HCT116 (cell line): ENCODE results near the gene FER. TPM values are rescaled to one million over a fixed set of nuclear protein-coding genes. Genes with fewer than 3 reads are reported as not detected.

Experiments
- ATAC-seq: fragments of 200-7000 bp; cut with Tn5 transposase; 2 replicates; pipeline ENCODE4 v1.9.1; 2020; ENCODE audit warnings: mild to moderate bottlenecking, moderate library complexity
- BruUV-seq: library from RNA; stranded (reverse); fragments of 400-500 nt; replicated peaks from 2 replicates; lab custom pipeline; 2021; lab: Mats Ljungman, UMichigan
- CTCF ChIA-PET: fragments of 300-600 bp; sonication (Branson Sonifier 250); formaldehyde crosslinking; loops from one replicate; lab custom pipeline; 2021; ENCODE audit warnings: antibody characterized with exemption; lab: Charles Lee
- POLR2A ChIA-PET: fragments of 300-600, 350-600 bp; sonication (Branson Sonifier 250); formaldehyde crosslinking; loops from one replicate; lab custom pipeline; 2021; ENCODE audit warnings: antibody characterized with exemption; lab: Charles Lee
- RAD21 ChIA-PET, 2 experiments: fragments of 300-600 bp; sonication (Branson Sonifier 250); formaldehyde crosslinking; loops; one replicate each; lab custom pipeline; 2023; ENCODE audit warnings: low total read pairs in 2 of 2; ENCODE audit not compliant: uncharacterized antibody in 2 of 2, unreplicated experiment in 2 of 2, low non-redundant PET in 1 of 2; lab: Charles Lee
- DNase-seq: peaks from one replicate; pipeline ENCODE4 v3.0.0-alpha.2; 2010; ENCODE audit warnings: low read depth, low spot score
- H2AFZ ChIP-seq: fragments of 200-600 bp; shearing (Covaris generic), sonication (generic); 2 replicates; pipeline ENCODE4 v1.6.1; 2017; ENCODE audit warnings: low read depth, mixed run types, mixed read lengths, antibody characterized with exemption, low read length; ENCODE audit not compliant: poor library complexity, severe bottlenecking
- H3K27ac ChIP-seq: 2 replicates; pipeline ENCODE4 v1.5.1; 2012; ENCODE audit warnings: low read depth, low read length
- H3K27me3 ChIP-seq: fragments of 200-600 bp; sonication (generic); 2 replicates; pipeline ENCODE4 v1.6.1; 2016; ENCODE audit warnings: mixed run types, low read length, mixed read lengths; ENCODE audit not compliant: insufficient read depth
- H3K36me3 ChIP-seq, 2 experiments: fragments of 200-500 bp in 1 of 2; fragments of 200-600 bp in 1 of 2; sonication (Bioruptor generic) in 1 of 2; sonication (generic) in 1 of 2; 2 replicates each; pipeline versions ENCODE4 v1.5.1 to v1.6.1; 2014 to 2016; ENCODE audit warnings: low read length in 2 of 2, inconsistent platforms in 1 of 2, mixed read lengths in 1 of 2, mixed run types in 1 of 2; ENCODE audit not compliant: insufficient read depth in 2 of 2, control insufficient read depth in 1 of 2
- H3K4me1 ChIP-seq, 2 experiments: fragments of 200-600 bp in 1 of 2; sonication (generic) in 1 of 2; 2 replicates each; pipeline versions ENCODE4 v1.5.1 to v1.6.1; 2012 to 2017; ENCODE audit warnings: low read length in 2 of 2, inconsistent platforms in 1 of 2, mild to moderate bottlenecking in 1 of 2, mixed read lengths in 1 of 2, mixed run types in 1 of 2, moderate library complexity in 1 of 2; ENCODE audit not compliant: insufficient read depth in 2 of 2, control insufficient read depth in 1 of 2
- H3K4me2 ChIP-seq: fragments of 200-600 bp; sonication (generic); 2 replicates; pipeline ENCODE4 v1.6.1; 2017; ENCODE audit warnings: mixed run types, low read length, mixed read lengths
- H3K4me3 ChIP-seq, 2 experiments: fragments of 200-600 bp in 1 of 2; sonication (generic) in 1 of 2; replicated peaks in 1 of 2; 2 replicates each; pipeline ENCODE4 v1.5.1; 2011 to 2016; ENCODE audit warnings: low read length in 2 of 2, control low read depth in 1 of 2, low read depth in 1 of 2, mild to moderate bottlenecking in 1 of 2, mixed read lengths in 1 of 2, mixed run types in 1 of 2
- H3K79me2 ChIP-seq: fragments of 200-600 bp; sonication (generic); 2 replicates; pipeline ENCODE4 v1.6.1; 2017; ENCODE audit warnings: mild to moderate bottlenecking, mixed run types, low read length, moderate library complexity, mixed read lengths; ENCODE audit not compliant: insufficient read depth
- H3K9ac ChIP-seq: fragments of 200-600 bp; sonication (generic); 2 replicates; pipeline ENCODE4 v1.6.1; 2016; ENCODE audit warnings: low read length, mixed read lengths
- H3K9me2 ChIP-seq: fragments of 200-600 bp; sonication (generic), shearing (Covaris generic); 2 replicates; pipeline ENCODE4 v1.6.1; 2017; ENCODE audit warnings: mixed run types, mild to moderate bottlenecking, moderate library complexity; ENCODE audit not compliant: insufficient read depth
- H3K9me3 ChIP-seq, 2 experiments: fragments of 200-500 bp in 1 of 2; fragments of 200-600 bp in 1 of 2; sonication (Bioruptor generic) in 1 of 2; sonication (generic) in 1 of 2; 2 replicates each; pipeline ENCODE4 v1.6.1; 2014 to 2017; ENCODE audit warnings: low read length in 2 of 2, mixed read lengths in 2 of 2, inconsistent platforms in 1 of 2, low read depth in 1 of 2, mild to moderate bottlenecking in 1 of 2, mixed run types in 1 of 2, moderate library complexity in 1 of 2; ENCODE audit not compliant: control insufficient read depth in 1 of 2, insufficient read depth in 1 of 2
- H4K20me1 ChIP-seq: fragments of 200-600 bp; sonication (generic), shearing (Covaris generic); 2 replicates; pipeline ENCODE4 v1.6.1; 2017; ENCODE audit warnings: mixed run types, mild to moderate bottlenecking, moderate library complexity; ENCODE audit not compliant: insufficient read depth
- CBX3 ChIP-seq: IDR thresholded peaks from 2 replicates; pipeline ENCODE4 v1.6.1; 2012; ENCODE audit warnings: low read depth
- CEBPB ChIP-seq: IDR thresholded peaks from 2 replicates; pipeline ENCODE4 v1.6.1; 2012; ENCODE audit warnings: low read depth
- ELF1 ChIP-seq: IDR thresholded peaks from 2 replicates; pipeline ENCODE4 v1.6.1; 2012; ENCODE audit warnings: low read depth, borderline replicate concordance
- EZH2 ChIP-seq: fragments of 200-600 bp; sonication (generic); IDR thresholded peaks from 2 replicates; pipeline ENCODE4 v1.6.1; 2017; ENCODE audit warnings: antibody characterized with exemption, mixed run types
- EZH2phosphoT487 ChIP-seq: fragments of 200-600 bp; IDR thresholded peaks from 2 replicates; pipeline ENCODE4 v1.6.1; 2018; ENCODE audit warnings: antibody characterized with exemption, borderline replicate concordance
- POLR2A ChIP-seq: IDR thresholded peaks from 2 replicates; pipeline ENCODE4 v1.7.0; 2011; ENCODE audit warnings: borderline replicate concordance; ENCODE audit not compliant: insufficient read depth, insufficient read length; ENCODE audit errors: extremely low read depth
- RAD21 ChIP-seq: IDR thresholded peaks from 2 replicates; pipeline ENCODE4 v1.6.1; 2012; ENCODE audit warnings: low read depth, mild to moderate bottlenecking
- SIN3A ChIP-seq: IDR thresholded peaks from 2 replicates; pipeline ENCODE4 v1.6.1; 2012; ENCODE audit warnings: low read depth
- SP1 ChIP-seq: IDR thresholded peaks from 2 replicates; pipeline ENCODE4 v1.6.1; 2012; ENCODE audit warnings: low read depth
- SRF ChIP-seq: IDR thresholded peaks from 2 replicates; pipeline ENCODE4 v1.6.1; 2012; ENCODE audit warnings: low read depth
- YY1 ChIP-seq: IDR thresholded peaks from 2 replicates; pipeline ENCODE4 v1.6.1; 2011; ENCODE audit warnings: low read length, low read depth, moderate library complexity, mild to moderate bottlenecking; ENCODE audit not compliant: insufficient replicate concordance; ENCODE audit errors: extremely low read depth
- ZBTB33 ChIP-seq: IDR thresholded peaks from 2 replicates; pipeline ENCODE4 v1.6.1; 2011; ENCODE audit warnings: mild to moderate bottlenecking, low read length, moderate library complexity; ENCODE audit not compliant: insufficient replicate concordance; ENCODE audit errors: extremely low read depth
- ZFX ChIP-seq: fragments of 450-650 bp; IDR thresholded peaks from 2 replicates; pipeline ENCODE4 v1.6.1; 2017
- ZNF274 ChIP-seq: fragments of 200-500 bp; sonication (Bioruptor generic); IDR thresholded peaks from 2 replicates; pipeline ENCODE4 v1.6.1; 2014; ENCODE audit warnings: mild to moderate bottlenecking, low read depth, low read length, inconsistent platforms
- intact Hi-C: fragments of 100-400 bp; cut with micrococcal nuclease; formaldehyde crosslinking; loops from 2 replicates; pipeline ENCODE4 v1.10.0; 2022
- total RNA-seq: library from RNA; stranded (reverse); gene quantifications from one replicate; pipeline ENCODE4 v1.2.1, GENCODE V29; 2021; ENCODE audit not compliant: unreplicated experiment

FER gene
- total RNA-seq, 1 experiment from 2014 or later: 32.0 TPM

- Histone ChIP-seq H3K4me2 (peak overlapping the region; percentile 64), H3K79me2 (peaks cover 9% of the 10 kb centered on the region; the same call in 1 of the 2 replicates), H3K9ac (peak overlapping the region; percentile 48), H3K4me1 (no peaks in the 10 kb centered on the region), H3K27me3 (no peaks in the 10 kb centered on the region), H3K36me3 (no peaks in the 10 kb centered on the region), H3K27ac (no peak overlapping the region), H3K9me2 (no peaks in the 10 kb centered on the region), H2AFZ (no peak overlapping the region), H3K4me3 (peak overlapping the region; percentile 56 to 62), H3K9me3 (no peaks in the 10 kb centered on the region), H4K20me1 (no peaks in the 10 kb centered on the region)
- POLR2A ChIA-PET: no interaction called here
- no peak for ATAC-seq
- no TSS peak for BruUV-seq
- DNase-seq: no peak
- TF ChIP-seq SRF (no peak), SIN3A (no peak), POLR2A (no peak), CEBPB (no peak), SP1 (no peak), ZBTB33 (no peak), YY1 (no peak), ZFX (no peak)
- intact Hi-C loops: loop anchor here (2.0 kb wide), 1 partner anchor 514 kb away; no protein-coding TSS in a partner anchor
- CTCF ChIA-PET: no interaction called here
- RAD21 ChIA-PET: no interaction called here
These were observed 177.4 kb downstream of the FER start for GRCh38 chr5:108925073-108925472.

- H3K79me2 ChIP-seq: peaks cover 12% of the 10 kb centered on the region; the same call in 1 of the 2 replicates
- no peaks in the 10 kb centered on the region for H4K20me1 ChIP-seq
- no peak for ATAC-seq
- ChIA-PET CTCF (no interaction called here), RAD21 (no interaction called here), POLR2A (no interaction called here)
- H2AFZ ChIP-seq: no peak overlapping the region
- no peaks in the 10 kb centered on the region for H3K9me2 ChIP-seq
- no peaks in the 10 kb centered on the region for H3K4me1 ChIP-seq
- intact Hi-C loops: no loop called here
- H3K27me3 ChIP-seq: no peaks in the 10 kb centered on the region
- no peak overlapping the region for H3K4me2 ChIP-seq
- TF ChIP-seq ELF1 (no peak), SIN3A (no peak), SRF (no peak), CBX3 (no peak), CEBPB (no peak), ZNF274 (no peak), EZH2 (no peak), EZH2phosphoT487 (no peak), RAD21 (no peak), POLR2A (no peak)
- TF ChIP-seq, all 23 proteins: peak for 0
- Histone ChIP-seq H3K9ac (no peak overlapping the region), H3K27ac (no peak overlapping the region), H3K4me3 (no peak overlapping the region), H3K9me3 (no peaks in the 10 kb centered on the region), H3K36me3 (no peaks in the 10 kb centered on the region)
- no TSS peak for BruUV-seq
- DNase-seq: no peak
These were observed 182.4 kb downstream of the FER start for GRCh38 chr5:108930107-108930506.
